ENCODE measurements around the gene SLC39A8.

Gene SLC39A8

DNA sequence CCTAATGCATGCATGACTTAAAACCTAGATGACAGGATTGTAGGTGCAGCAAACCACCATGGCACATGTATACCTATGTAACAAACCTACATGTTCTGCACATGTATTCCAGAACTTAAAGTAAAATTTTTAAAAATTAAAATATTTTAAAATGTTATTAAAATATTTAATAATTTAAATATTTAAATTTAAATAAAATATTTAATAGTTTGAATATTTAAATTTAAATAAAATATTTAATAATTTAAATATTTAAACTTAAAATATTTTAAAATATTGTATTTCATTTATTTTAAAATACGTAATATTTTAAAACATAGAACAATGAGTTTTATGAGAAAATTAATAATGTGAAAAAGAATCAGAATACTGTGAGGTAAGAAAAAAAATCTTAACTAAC lies 117.9 kb downstream of the SLC39A8 start:
- DNase-seq, result no peak
- no peak for ATAC-seq (replicated peaks)
- Mint-ChIP-seq H3K36me3 (ENCODE audit: insufficient read depth) (no peaks in the 10 kb centered on the region), H3K4me1 (ENCODE audit: low read depth in 2 of 2) (no peaks in the 10 kb centered on the region), H3K9me3 (peaks cover 0 to 2% of the 10 kb centered on the region in 2 donors), H3K27ac (no peak overlapping the region), H3K27me3 (peaks cover under 1 to 3% of the 10 kb centered on the region in 2 donors), H3K4me3 (no peak overlapping the region)

DNA sequence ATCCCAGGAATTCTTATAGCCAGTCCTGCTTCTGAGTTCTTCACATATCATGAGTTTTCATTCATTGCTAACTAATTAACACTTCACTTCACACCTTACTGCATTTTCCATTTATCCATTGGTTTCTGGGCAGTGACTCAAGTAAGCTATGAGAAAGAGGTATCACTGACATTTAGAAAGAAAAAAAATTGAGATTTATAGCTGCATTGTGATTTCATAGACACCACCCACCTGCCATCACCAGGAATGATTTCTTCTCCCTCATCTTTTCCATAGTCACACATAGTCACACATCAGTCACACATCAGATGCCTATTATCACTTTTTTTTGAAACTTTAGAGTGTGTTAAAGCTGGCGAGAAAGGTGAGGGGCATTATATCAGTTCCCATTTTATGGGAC lies 121.8 kb downstream of the SLC39A8 start:
- no peak overlapping the region for H3K27ac Mint-ChIP-seq
- no peaks in the 10 kb centered on the region for H3K36me3 Mint-ChIP-seq (ENCODE audit: insufficient read depth)
- H3K4me1 Mint-ChIP-seq (ENCODE audit: low read depth in 2 of 2), result no peaks in the 10 kb centered on the region
- H3K4me3 Mint-ChIP-seq, result no peak overlapping the region
- peaks cover 15 to 21% of the 10 kb centered on the region in 2 donors for H3K27me3 Mint-ChIP-seq
- peaks cover 0 to 2% of the 10 kb centered on the region in 2 donors for H3K9me3 Mint-ChIP-seq
- DNase-seq (no peak), ATAC-seq (replicated peaks) (no peak)

DNA sequence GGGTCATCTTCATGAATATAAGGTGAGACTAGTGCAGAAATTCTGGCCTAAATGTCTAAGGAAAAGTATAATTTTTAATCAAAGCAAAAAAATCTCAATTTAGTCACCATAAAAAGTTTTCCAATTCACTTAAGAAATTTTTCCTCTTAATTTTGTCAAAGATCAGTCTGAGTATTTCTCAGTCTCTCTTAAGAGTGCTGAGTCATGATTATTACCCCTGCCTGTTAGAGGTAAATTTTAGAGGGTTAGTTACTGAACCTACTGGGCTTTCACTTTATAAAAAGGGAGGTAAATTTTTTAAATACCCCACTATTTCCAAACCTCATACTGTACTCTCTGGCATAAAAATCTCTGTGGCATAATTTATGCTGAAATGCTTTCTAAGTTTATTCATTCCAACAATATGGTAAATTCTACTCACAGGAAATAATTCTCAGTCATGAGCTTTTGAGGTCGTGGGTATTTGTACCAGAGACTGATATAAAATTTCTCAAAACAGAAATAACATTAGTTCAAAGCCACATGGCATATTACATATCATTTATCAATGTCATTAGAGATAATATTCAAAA lies 122.4 kb downstream of the SLC39A8 start:
- Mint-ChIP-seq H3K27me3 (peaks cover 15 to 21% of the 10 kb centered on the region in 2 donors), H3K36me3 (ENCODE audit: insufficient read depth) (no peaks in the 10 kb centered on the region), H3K4me3 (no peak overlapping the region), H3K9me3 (peaks cover 0 to 2% of the 10 kb centered on the region in 2 donors), H3K27ac (no peak overlapping the region), H3K4me1 (ENCODE audit: low read depth in 2 of 2) (no peaks in the 10 kb centered on the region)
- ATAC-seq (replicated peaks), result no peak
- no peak for DNase-seq

DNA sequence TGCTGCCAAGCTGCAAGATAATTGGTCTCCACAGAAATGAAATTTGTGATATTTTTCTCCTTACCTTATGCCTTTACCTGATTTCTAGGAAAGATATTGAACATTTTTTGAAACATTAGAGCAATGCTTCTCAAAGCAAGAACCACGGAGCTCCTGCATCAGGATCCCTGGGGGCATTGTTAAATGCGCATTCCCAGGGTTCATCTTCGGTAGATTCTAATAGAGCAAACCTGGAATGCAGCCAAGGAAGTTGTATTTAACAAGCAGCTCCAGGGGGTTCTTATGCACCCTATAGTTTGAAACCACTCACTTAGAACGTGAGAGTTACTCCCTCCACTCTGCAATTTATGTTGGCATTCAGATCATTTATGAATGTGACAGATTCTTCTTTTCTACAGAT lies 126.2 kb downstream of the SLC39A8 start:
- no peaks in the 10 kb centered on the region for H3K36me3 Mint-ChIP-seq (ENCODE audit: insufficient read depth)
- no peak overlapping the region for H3K27ac Mint-ChIP-seq
- H3K27me3 Mint-ChIP-seq, result peaks cover 28 to 50% of the 10 kb centered on the region in 2 donors
- no peak overlapping the region for H3K4me3 Mint-ChIP-seq
- DNase-seq, result no peak
- no peaks in the 10 kb centered on the region for H3K4me1 Mint-ChIP-seq (ENCODE audit: low read depth in 2 of 2)
- no peaks in the 10 kb centered on the region for H3K9me3 Mint-ChIP-seq
- no peak for ATAC-seq (replicated peaks)

DNA sequence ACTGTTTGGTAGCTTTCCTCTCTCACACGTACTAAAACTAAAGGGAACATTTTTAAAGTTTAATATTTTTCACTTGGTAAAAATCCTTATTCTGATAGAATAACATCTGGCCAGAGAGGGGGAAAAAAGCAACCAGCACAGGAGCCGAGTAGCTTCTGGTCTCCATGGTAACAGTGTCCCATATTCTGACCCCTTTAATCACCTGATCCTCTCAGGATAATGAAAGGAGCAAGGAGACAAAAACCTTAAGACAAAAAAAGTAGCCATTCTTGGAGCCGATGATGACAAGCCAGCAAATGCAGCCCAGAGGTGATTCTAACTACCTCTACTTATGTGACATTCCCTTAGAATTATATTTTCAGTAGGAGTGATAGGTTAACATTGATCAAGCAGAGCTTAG lies 126.6 kb downstream of the SLC39A8 start:
- H3K4me3 Mint-ChIP-seq, result no peak overlapping the region
- no peaks in the 10 kb centered on the region for H3K4me1 Mint-ChIP-seq (ENCODE audit: low read depth in 2 of 2)
- H3K27me3 Mint-ChIP-seq, result peaks cover 28 to 50% of the 10 kb centered on the region in 2 donors
- no peaks in the 10 kb centered on the region for H3K9me3 Mint-ChIP-seq
- DNase-seq, result no peak
- H3K27ac Mint-ChIP-seq, result no peak overlapping the region
- no peak for ATAC-seq (replicated peaks)
- no peaks in the 10 kb centered on the region for H3K36me3 Mint-ChIP-seq (ENCODE audit: insufficient read depth)

DNA sequence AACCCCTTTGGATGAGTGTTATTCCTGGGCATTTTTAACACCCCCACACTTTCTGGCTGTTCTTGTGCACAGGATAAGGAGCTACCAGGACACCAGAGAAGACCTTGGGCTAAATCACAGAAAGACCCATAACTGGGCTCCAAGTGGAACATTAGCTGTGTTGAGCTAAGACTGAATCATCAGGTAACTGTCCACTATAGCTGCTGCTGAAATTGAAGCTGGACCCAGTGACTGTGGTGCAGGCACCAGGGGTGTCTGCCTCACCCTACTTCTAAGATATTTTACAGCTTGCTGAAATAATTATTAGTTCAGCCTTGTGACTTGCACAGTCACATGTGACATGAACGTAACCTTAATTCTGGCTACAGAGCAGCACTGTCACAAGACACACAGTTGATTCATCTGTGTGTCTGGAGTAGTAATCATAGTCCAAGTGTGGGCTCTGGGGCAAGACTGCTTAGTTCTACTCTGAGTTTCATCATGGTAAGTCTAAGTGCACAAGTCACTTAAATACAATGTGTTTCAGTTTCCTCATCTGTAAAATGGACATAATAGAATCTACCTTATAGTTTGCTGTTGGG lies 127.4 kb downstream of the SLC39A8 start:
- ATAC-seq (replicated peaks) (no peak), DNase-seq (no peak)
- Mint-ChIP-seq H3K9me3 (no peaks in the 10 kb centered on the region), H3K4me1 (ENCODE audit: low read depth in 2 of 2) (no peaks in the 10 kb centered on the region), H3K27ac (no peak overlapping the region), H3K4me3 (no peak overlapping the region), H3K36me3 (ENCODE audit: insufficient read depth) (no peaks in the 10 kb centered on the region), H3K27me3 (peaks cover 28 to 50% of the 10 kb centered on the region in 2 donors)

DNA sequence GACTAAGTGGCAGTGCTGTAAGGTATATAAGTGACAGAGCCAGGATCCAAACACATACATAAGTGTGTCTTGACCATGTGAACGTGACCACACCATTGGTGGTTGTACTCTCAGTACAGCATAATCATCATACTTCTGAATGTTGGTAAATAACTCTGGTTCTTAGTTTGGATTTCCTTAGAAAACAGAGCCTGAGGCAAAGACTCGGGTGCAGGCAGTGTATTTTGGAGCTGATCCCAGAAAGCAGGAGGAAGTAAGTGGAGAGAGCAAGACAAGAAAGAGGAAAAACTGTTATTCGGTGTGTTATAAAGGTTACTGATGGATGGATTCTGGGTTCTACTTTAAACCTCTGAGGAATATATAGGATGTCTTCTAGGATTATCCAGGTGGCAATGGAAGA lies 127.9 kb downstream of the SLC39A8 start:
- Mint-ChIP-seq H3K36me3 (ENCODE audit: insufficient read depth) (no peaks in the 10 kb centered on the region), H3K4me1 (ENCODE audit: low read depth in 2 of 2) (no peaks in the 10 kb centered on the region), H3K27me3 (peaks cover 25 to 49% of the 10 kb centered on the region in 2 donors), H3K4me3 (no peak overlapping the region), H3K9me3 (no peaks in the 10 kb centered on the region), H3K27ac (no peak overlapping the region)
- DNase-seq, result no peak
- ATAC-seq (replicated peaks), result no peak

DNA sequence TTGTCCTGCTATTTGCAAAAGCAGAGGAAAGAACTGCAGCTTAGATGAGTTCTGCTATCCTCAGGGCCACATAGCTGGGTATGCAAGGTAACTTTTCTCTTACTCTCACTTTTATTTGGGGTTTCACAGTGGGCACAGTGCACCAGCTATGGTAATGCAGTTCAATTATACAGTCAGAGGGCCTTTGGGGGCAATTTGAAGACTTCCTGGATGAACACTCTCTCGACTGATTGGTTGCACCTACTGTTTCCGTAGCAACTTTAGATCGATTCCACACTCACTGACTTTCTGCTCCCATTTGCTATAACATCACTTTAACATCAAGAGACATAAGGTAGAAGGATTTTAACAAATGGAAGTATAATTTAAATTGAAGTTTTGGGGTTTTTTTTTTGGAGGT lies 128.6 kb downstream of the SLC39A8 start:
- H3K36me3 Mint-ChIP-seq (ENCODE audit: insufficient read depth), result no peaks in the 10 kb centered on the region
- DNase-seq (no peak), ATAC-seq (replicated peaks) (no peak)
- no peaks in the 10 kb centered on the region for H3K4me1 Mint-ChIP-seq (ENCODE audit: low read depth in 2 of 2)
- H3K27ac Mint-ChIP-seq, result no peak overlapping the region
- no peak overlapping the region for H3K4me3 Mint-ChIP-seq
- no peaks in the 10 kb centered on the region for H3K9me3 Mint-ChIP-seq
- peaks cover 21 to 44% of the 10 kb centered on the region in 2 donors for H3K27me3 Mint-ChIP-seq

DNA sequence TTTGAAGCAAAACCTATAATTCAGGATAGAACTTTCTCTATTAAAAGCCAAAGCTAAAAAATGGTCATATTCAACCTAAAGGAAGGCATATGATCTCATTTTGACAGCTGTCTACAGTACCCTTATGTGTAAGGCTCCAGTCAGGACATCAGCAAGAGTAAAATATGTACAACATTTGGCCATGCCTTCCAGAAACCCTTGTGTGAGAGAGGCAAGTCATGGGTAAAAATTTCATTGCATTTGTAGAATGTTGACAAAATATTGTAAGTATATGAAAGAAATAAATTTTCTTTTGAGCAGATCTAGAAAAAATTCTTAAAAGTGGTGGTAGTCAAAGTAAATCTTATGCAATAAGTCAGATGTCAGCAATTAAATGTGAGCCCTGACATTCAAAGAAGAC lies 132.3 kb downstream of the SLC39A8 start:
- ATAC-seq (replicated peaks) (no peak), DNase-seq (no peak)
- H3K27ac Mint-ChIP-seq, result no peak overlapping the region
- H3K9me3 Mint-ChIP-seq, result no peaks in the 10 kb centered on the region
- H3K36me3 Mint-ChIP-seq (ENCODE audit: insufficient read depth), result peaks cover 5% of the 10 kb centered on the region
- peaks cover 12 to 42% of the 10 kb centered on the region in 2 donors for H3K27me3 Mint-ChIP-seq
- H3K4me3 Mint-ChIP-seq, result no peak overlapping the region
- H3K4me1 Mint-ChIP-seq (ENCODE audit: low read depth in 2 of 2), result no peaks in the 10 kb centered on the region

All from effector memory CD8-positive, alpha-beta T cell (primary cell).